DND-41 (cell line): ENCODE data around the gene ALG12.

Source experiments
- ATAC-seq: fragments of 200-7000 bp; cut with Tn5 transposase; 3 replicates; pipeline ENCODE4 v1.9.1; 2021; ENCODE audit warnings: low read depth; ENCODE audit not compliant: insufficient read depth
- DNase-seq: peaks from one replicate; pipeline ENCODE4 v3.0.0-alpha.2; 2020
- H2AFZ ChIP-seq: 2 replicates; pipeline ENCODE4 v1.6.0; 2012; ENCODE audit warnings: low read depth, low read length
- H3K27ac ChIP-seq: 2 replicates; pipeline ENCODE4 v1.5.1; 2012; ENCODE audit warnings: low read length, inconsistent platforms
- H3K27me3 ChIP-seq: fragments of 200-600 bp; sonication (generic); 2 replicates; pipeline ENCODE4 v1.6.0; 2012; ENCODE audit warnings: low read length, mild to moderate bottlenecking, inconsistent platforms; ENCODE audit not compliant: insufficient read depth, poor library complexity
- H3K36me3 ChIP-seq: 2 replicates; pipeline ENCODE4 v1.5.1; 2012; ENCODE audit warnings: low read length, inconsistent platforms; ENCODE audit not compliant: insufficient read depth
- H3K4me1 ChIP-seq: 2 replicates; pipeline ENCODE4 v1.5.1; 2012; ENCODE audit warnings: mild to moderate bottlenecking, low read length; ENCODE audit not compliant: insufficient read depth
- H3K4me2 ChIP-seq: 2 replicates; pipeline ENCODE4 v1.6.0; 2012; ENCODE audit warnings: mild to moderate bottlenecking, moderate library complexity, low read length, inconsistent platforms; ENCODE audit not compliant: insufficient read depth
- H3K4me3 ChIP-seq, 2 experiments: fragments of 200-600 bp in 1 of 2; shearing (Covaris generic) in 1 of 2; 2 replicates each; pipeline ENCODE4 v1.5.1; 2012 to 2016; ENCODE audit warnings: inconsistent platforms in 2 of 2, low read length in 2 of 2, mild to moderate bottlenecking in 2 of 2, low read depth in 1 of 2, moderate library complexity in 1 of 2
- H3K79me2 ChIP-seq: 2 replicates; pipeline ENCODE4 v1.6.0; 2012; ENCODE audit warnings: low read length, inconsistent platforms; ENCODE audit not compliant: insufficient read depth
- H3K9ac ChIP-seq: 2 replicates; pipeline ENCODE4 v1.6.0; 2012; ENCODE audit warnings: low read depth, mild to moderate bottlenecking, inconsistent platforms, low read length, moderate library complexity
- H3K9me3 ChIP-seq: 2 replicates; pipeline ENCODE4 v1.5.1; 2012; ENCODE audit warnings: low read length, moderate library complexity, mild to moderate bottlenecking, inconsistent platforms; ENCODE audit not compliant: insufficient read depth, severe bottlenecking
- H4K20me1 ChIP-seq: 2 replicates; pipeline ENCODE4 v1.6.0; 2012; ENCODE audit warnings: low read length; ENCODE audit not compliant: insufficient read depth
- CTCF ChIP-seq: IDR thresholded peaks from 2 replicates; pipeline ENCODE4 v1.5.1; 2012; ENCODE audit warnings: borderline replicate concordance, low read length, moderate library complexity, mild to moderate bottlenecking; ENCODE audit not compliant: poor library complexity, severe bottlenecking; ENCODE audit errors: extremely low read depth
- EZH2 ChIP-seq: IDR thresholded peaks from 3 replicates; pipeline ENCODE4 v1.6.1; 2012; ENCODE audit warnings: borderline replicate concordance, low read depth, mild to moderate bottlenecking, moderate library complexity, low read length, inconsistent platforms; ENCODE audit not compliant: severe bottlenecking

The ALG12 gene

GRCh38 chr22:49943405-49943765, 25.1 kb upstream of the ALG12 start:
- H3K27ac ChIP-seq = no peak overlapping the region
- H4K20me1 ChIP-seq = no peaks in the 10 kb centered on the region; the same call in 1 of the 2 replicates
- ATAC-seq (no peak), DNase-seq (no peak)
- TF ChIP-seq EZH2 = no peak
- no peak for TF ChIP-seq CTCF
- H3K4me2 ChIP-seq = no peak overlapping the region
- no peaks in the 10 kb centered on the region for H3K27me3 ChIP-seq
- no peaks in the 10 kb centered on the region for H3K79me2 ChIP-seq
- no peak overlapping the region for H2AFZ ChIP-seq
- H3K4me3 ChIP-seq = no peak overlapping the region
- H3K36me3 ChIP-seq = no peaks in the 10 kb centered on the region
- no peak overlapping the region for H3K9ac ChIP-seq
- peaks cover 6% of the 10 kb centered on the region for H3K9me3 ChIP-seq
- no peaks in the 10 kb centered on the region for H3K4me1 ChIP-seq

GRCh38 chr22:49942565-49943404, 24.5 kb upstream of the ALG12 start:
- no peak; the same call in 2 of the 3 replicates for ATAC-seq
- Histone ChIP-seq H3K9me3 (peaks cover 6% of the 10 kb centered on the region), H3K27ac (no peak overlapping the region), H3K4me1 (no peaks in the 10 kb centered on the region), H2AFZ (no peak overlapping the region), H3K4me3 (no peak overlapping the region), H3K4me2 (no peak overlapping the region), H3K9ac (no peak overlapping the region), H3K36me3 (no peaks in the 10 kb centered on the region), H3K79me2 (no peaks in the 10 kb centered on the region), H4K20me1 (no peaks in the 10 kb centered on the region; the same call in 1 of the 2 replicates), H3K27me3 (no peaks in the 10 kb centered on the region)
- TF ChIP-seq EZH2 = no peak
- TF ChIP-seq CTCF = no peak
- no peak for DNase-seq

- no peak for DNase-seq
- ATAC-seq = no peak
- H4K20me1 ChIP-seq = peaks cover 4% of the 10 kb centered on the region; the same call in 1 of the 2 replicates
Measured at GRCh38 chr22:49941507-49942316, 23.5 kb upstream of the ALG12 start.

More at GRCh38 chr22:49941507-49942316, 23.5 kb upstream of the ALG12 start:
- Histone ChIP-seq H3K9me3 (peaks cover 6% of the 10 kb centered on the region), H3K79me2 (no peaks in the 10 kb centered on the region), H3K9ac (no peak overlapping the region), H3K27ac (no peak overlapping the region), H3K4me3 (no peak overlapping the region), H3K4me1 (peaks cover 4% of the 10 kb centered on the region), H3K36me3 (no peaks in the 10 kb centered on the region), H3K4me2 (no peak overlapping the region), H3K27me3 (no peaks in the 10 kb centered on the region), H2AFZ (no peak overlapping the region)
- TF ChIP-seq EZH2 (no peak), CTCF (no peak)
